CD4-positive, alpha-beta T cell (primary cell): Measurements from ENCODE around the gene PLCD3. TPM values are rescaled to one million over a fixed set of nuclear protein-coding genes. Genes with fewer than 3 reads are reported as not detected.

Experiments used
- ATAC-seq: fragments of 200-7000 bp; cut with Tn5 transposase; one replicate; pipeline ENCODE4 v1.10.0; 2022; ENCODE audit warnings: mild to moderate bottlenecking; ENCODE audit not compliant: poor library complexity
- CTCF ChIA-PET: fragments of 350-600 bp; sonication (Branson Sonifier 250); formaldehyde crosslinking; loops from one replicate; lab custom pipeline; 2021; ENCODE audit warnings: antibody characterized with exemption, inconsistent platforms; lab: Charles Lee
- POLR2A ChIA-PET: fragments of 350-600 bp; sonication (Branson Sonifier 250); formaldehyde crosslinking; loops from one replicate; lab custom pipeline; 2021; ENCODE audit warnings: antibody characterized with exemption, inconsistent platforms; lab: Charles Lee
- DNase-seq, 14 experiments: peaks; one replicate each; pipeline ENCODE4 v3.0.0-alpha.2; 2013 to 2020; ENCODE audit warnings: mixed read lengths in 2 of 14
- H3K27ac ChIP-seq, 2 donors: one replicate each; pipeline versions ENCODE4 v1.5.1 to v1.7.0; 2013; ENCODE audit warnings: low read length in 2 of 2, low read depth in 1 of 2, mild to moderate bottlenecking in 1 of 2
- H3K27me3 ChIP-seq, 2 experiments: 1 replicate in 1 of 2; 2 replicates in 1 of 2; pipeline versions ENCODE4 v1.6.1 to v1.7.0; 2013; ENCODE audit warnings: low read length in 2 of 2, control low read depth in 1 of 2, mild to moderate bottlenecking in 1 of 2, moderate library complexity in 1 of 2; ENCODE audit not compliant: insufficient read depth in 2 of 2, control insufficient read depth in 1 of 2
- H3K36me3 ChIP-seq: one replicate; pipeline ENCODE4 v1.6.1; 2013; ENCODE audit warnings: low read length, control low read depth; ENCODE audit not compliant: insufficient read depth
- H3K4me1 ChIP-seq: one replicate; pipeline ENCODE4 v1.6.1; 2013; ENCODE audit warnings: low read length, control low read depth; ENCODE audit not compliant: insufficient read depth
- H3K4me3 ChIP-seq: one replicate; pipeline ENCODE4 v1.5.1; 2013; ENCODE audit warnings: mild to moderate bottlenecking, low read length, moderate library complexity
- H3K9me3 ChIP-seq, 2 experiments: 1 replicate in 1 of 2; 2 replicates in 1 of 2; pipeline versions ENCODE4 v1.6.1 to v1.7.0; 2013; ENCODE audit warnings: low read length in 2 of 2, mild to moderate bottlenecking in 2 of 2, control low read depth in 1 of 2, moderate library complexity in 1 of 2; ENCODE audit not compliant: control insufficient read depth in 1 of 2, insufficient read depth in 1 of 2
- H3K27ac Mint-ChIP-seq: one replicate; pipeline ENCODE4 v1.8.0; 2020; ENCODE audit warnings: mixed read lengths
- H3K27me3 Mint-ChIP-seq: one replicate; pipeline ENCODE4 v1.8.0; 2021; ENCODE audit warnings: mixed read lengths
- H3K36me3 Mint-ChIP-seq: one replicate; pipeline ENCODE4 v1.8.0; 2021; ENCODE audit warnings: low read depth, mixed read lengths
- H3K4me1 Mint-ChIP-seq: one replicate; pipeline ENCODE4 v1.8.0; 2021; ENCODE audit warnings: low read depth, mixed read lengths
- H3K4me3 Mint-ChIP-seq: one replicate; pipeline ENCODE4 v1.8.0; 2020; ENCODE audit warnings: mild to moderate bottlenecking, mixed read lengths
- H3K9me3 Mint-ChIP-seq: one replicate; pipeline ENCODE4 v1.8.0; 2020; ENCODE audit warnings: mixed read lengths
- intact Hi-C, 2 experiments: fragments of 100-400 bp; cut with DNase I in 1 of 2; cut with micrococcal nuclease in 1 of 2; formaldehyde crosslinking; loops; one replicate each; pipeline versions ENCODE4 v1.15.1 to v1.9.0; 2023 to 2025; cut with DNase I, micrococcal nuclease
- total RNA-seq, 174 experiments: library from RNA in 2 of 174; stranded (reverse) in 2 of 174; gene quantifications; one replicate each; pipeline ENCODE4 v1.2.3 and lab custom pipeline; 2021 to 2026
- TF ChIP-seq, protein P1 (sequence below): fragments of 200-600 bp; IDR thresholded peaks from one replicate; pipeline ENCODE4 v1.8.0; 2022; ENCODE audit warnings: antibody characterized with exemption, mild to moderate bottlenecking

The PLCD3 gene
- total RNA-seq, 2 experiments from 2014 or later: 1.8 to 2.4 TPM

DNA sequence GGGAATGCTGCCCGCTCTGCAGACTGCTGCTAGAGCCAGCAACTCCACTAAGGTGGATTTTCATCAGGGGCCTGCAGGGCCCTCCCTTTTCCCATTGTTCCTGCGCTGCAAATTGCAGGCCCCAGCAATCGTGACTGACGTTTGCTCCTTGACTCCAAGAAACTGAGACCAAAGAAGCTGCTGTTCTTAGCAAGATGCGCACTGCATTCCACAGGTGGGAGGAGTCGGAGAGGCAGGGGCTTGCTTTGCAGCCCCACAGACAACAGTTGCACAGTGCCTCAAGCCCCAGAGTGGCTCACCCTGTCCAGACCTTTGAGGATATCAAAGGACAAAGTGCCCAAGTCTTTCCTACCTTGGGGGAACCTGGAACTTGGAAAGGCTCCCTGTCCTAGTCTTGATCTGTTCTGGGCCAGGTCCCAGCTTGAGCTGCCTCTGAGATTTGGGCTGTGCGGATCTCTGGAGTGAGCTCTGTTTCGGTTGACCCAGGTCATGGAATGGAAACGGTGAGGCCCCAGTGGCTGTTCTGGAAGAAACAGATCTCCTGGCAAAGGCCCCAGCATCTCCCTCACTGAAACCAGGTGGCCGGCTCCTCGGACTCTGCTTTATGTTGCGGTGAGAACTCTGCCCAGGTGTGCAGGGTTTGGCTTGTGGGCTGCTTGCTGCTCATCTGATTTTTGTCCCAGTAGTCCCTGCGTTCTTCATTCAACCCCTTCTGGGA is 24.9 kb downstream of the PLCD3 start:
- H3K9me3 Mint-ChIP-seq: no peaks in the 10 kb centered on the region
- H3K4me1 ChIP-seq: no peaks in the 10 kb centered on the region
- no peak overlapping the region for H3K4me3 ChIP-seq
- H3K4me3 Mint-ChIP-seq: no peak overlapping the region
- ChIA-PET CTCF (interaction anchor here (1.8 kb wide), 1 partner anchor 28 kb away, joined by 4 read pairs; the partner anchor contains the start of gene ACBD4), POLR2A (no interaction called here)
- H3K27ac ChIP-seq: no peak overlapping the region
- no peaks in the 10 kb centered on the region for H3K27me3 Mint-ChIP-seq
- H3K4me1 Mint-ChIP-seq: no peaks in the 10 kb centered on the region
- intact Hi-C loops: no loop called here
- no peak overlapping the region for H3K27ac Mint-ChIP-seq
- peaks cover 47% of the 10 kb centered on the region for H3K36me3 Mint-ChIP-seq
- no peaks in the 10 kb centered on the region for H3K9me3 ChIP-seq
- DNase-seq (no peak), ATAC-seq (no peak)
- no peaks in the 10 kb centered on the region for H3K27me3 ChIP-seq
- H3K36me3 ChIP-seq: peaks cover 59% of the 10 kb centered on the region
- TF ChIP-seq, protein P1, sequence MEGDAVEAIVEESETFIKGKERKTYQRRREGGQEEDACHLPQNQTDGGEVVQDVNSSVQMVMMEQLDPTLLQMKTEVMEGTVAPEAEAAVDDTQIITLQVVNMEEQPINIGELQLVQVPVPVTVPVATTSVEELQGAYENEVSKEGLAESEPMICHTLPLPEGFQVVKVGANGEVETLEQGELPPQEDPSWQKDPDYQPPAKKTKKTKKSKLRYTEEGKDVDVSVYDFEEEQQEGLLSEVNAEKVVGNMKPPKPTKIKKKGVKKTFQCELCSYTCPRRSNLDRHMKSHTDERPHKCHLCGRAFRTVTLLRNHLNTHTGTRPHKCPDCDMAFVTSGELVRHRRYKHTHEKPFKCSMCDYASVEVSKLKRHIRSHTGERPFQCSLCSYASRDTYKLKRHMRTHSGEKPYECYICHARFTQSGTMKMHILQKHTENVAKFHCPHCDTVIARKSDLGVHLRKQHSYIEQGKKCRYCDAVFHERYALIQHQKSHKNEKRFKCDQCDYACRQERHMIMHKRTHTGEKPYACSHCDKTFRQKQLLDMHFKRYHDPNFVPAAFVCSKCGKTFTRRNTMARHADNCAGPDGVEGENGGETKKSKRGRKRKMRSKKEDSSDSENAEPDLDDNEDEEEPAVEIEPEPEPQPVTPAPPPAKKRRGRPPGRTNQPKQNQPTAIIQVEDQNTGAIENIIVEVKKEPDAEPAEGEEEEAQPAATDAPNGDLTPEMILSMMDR: no peak

DNA sequence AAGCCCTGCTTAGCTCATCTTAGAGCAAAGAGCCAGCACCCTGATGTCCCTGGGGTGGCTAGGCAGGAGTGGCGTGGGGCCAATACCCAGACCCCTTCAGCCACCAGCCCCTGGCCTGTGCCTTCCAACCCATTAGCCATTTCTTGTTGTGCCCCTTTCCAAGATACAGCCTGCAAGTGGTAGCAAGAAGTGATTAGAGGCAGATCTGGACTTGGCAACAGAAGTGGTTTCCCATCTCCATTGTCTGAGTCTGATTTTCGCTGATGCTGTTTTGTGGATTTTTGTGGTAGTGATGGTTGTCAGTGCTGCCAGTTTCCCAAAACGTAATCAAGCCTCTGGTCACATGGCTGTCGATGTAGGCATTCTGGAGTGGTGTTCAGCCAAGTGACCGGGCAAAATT is 25.7 kb downstream of the PLCD3 start:
- no peaks in the 10 kb centered on the region for H3K4me1 ChIP-seq
- Mint-ChIP-seq H3K27ac (no peak overlapping the region), H3K4me1 (no peaks in the 10 kb centered on the region), H3K4me3 (no peak overlapping the region), H3K27me3 (no peaks in the 10 kb centered on the region), H3K9me3 (no peaks in the 10 kb centered on the region), H3K36me3 (peaks cover 56% of the 10 kb centered on the region)
- POLR2A ChIA-PET: no interaction called here
- H3K27ac ChIP-seq: no peak overlapping the region
- DNase-seq (no peak), ATAC-seq (no peak)
- H3K36me3 ChIP-seq: peaks cover 68% of the 10 kb centered on the region
- intact Hi-C loops: no loop called here
- no peaks in the 10 kb centered on the region for H3K27me3 ChIP-seq
- TF ChIP-seq, protein P1: no peak
- CTCF ChIA-PET: no interaction called here
- no peak overlapping the region for H3K4me3 ChIP-seq
- no peaks in the 10 kb centered on the region for H3K9me3 ChIP-seq

GRCh38 chr17:45106096-45106495 is 26.2 kb downstream of the PLCD3 start:
- intact Hi-C loops: no loop called here
- Mint-ChIP-seq H3K9me3 (no peaks in the 10 kb centered on the region), H3K27me3 (no peaks in the 10 kb centered on the region), H3K36me3 (peaks cover 57% of the 10 kb centered on the region), H3K4me1 (no peaks in the 10 kb centered on the region), H3K4me3 (no peak overlapping the region), H3K27ac (no peak overlapping the region)
- H3K36me3 ChIP-seq: peaks cover 72% of the 10 kb centered on the region
- H3K27ac ChIP-seq: no peak overlapping the region
- H3K27me3 ChIP-seq: no peaks in the 10 kb centered on the region
- TF ChIP-seq, protein P1: no peak
- POLR2A ChIA-PET: no interaction called here
- H3K4me1 ChIP-seq: no peaks in the 10 kb centered on the region
- CTCF ChIA-PET: no interaction called here
- no peaks in the 10 kb centered on the region for H3K9me3 ChIP-seq
- ATAC-seq: no peak
- no peak for DNase-seq
- no peak overlapping the region for H3K4me3 ChIP-seq
